GOT3 (cell line): ENCODE measurements around the gene TBC1D24.

Source experiments
- DNase-seq: peaks from one replicate; lab custom pipeline; 2025; ENCODE audit warnings: mixed read lengths; lab: John Stamatoyannopoulos, UW

Gene TBC1D24

DNA sequence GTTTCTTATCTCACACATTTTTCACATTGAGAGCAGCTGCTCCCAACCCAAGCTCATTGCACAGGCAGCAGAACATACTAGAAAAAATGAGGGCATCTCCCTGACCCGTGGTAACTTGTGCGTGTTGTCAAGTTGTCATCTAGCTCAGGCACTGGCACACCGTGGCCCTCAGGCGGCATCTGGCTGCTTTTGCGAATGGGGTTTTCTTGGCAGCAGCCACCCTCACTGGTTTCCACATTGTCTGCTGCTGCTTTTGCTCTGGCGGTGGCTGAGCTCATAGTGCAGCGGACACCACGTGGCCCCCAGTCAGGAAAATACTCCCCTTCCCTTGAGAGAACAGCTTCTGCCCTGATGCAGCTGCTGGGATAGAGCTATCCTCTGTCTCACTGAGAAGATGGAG, 24.4 kb upstream of the TBC1D24 start:
- no peak for DNase-seq

DNA sequence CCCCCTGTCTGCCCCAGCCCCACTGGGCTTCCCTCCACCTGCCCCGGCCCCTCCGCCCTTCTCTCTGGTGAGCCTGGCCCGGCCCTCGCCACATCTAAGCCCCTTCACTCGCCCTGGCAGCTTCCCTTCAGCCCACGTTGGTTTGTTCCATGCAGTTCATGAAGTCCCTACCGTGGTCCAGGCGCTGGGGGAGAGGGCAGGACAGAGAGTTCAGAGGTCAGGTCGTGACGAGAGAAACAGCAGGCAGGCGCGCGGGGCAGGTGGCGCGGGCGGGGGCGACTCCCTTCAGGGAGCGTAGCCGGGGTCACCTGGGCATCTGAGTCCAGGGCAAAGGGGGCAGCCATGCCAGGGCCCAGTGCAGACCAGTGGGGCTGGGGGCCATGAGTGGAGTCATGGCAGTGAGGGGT, 23.9 kb upstream of the TBC1D24 start:
- no peak for DNase-seq

DNA sequence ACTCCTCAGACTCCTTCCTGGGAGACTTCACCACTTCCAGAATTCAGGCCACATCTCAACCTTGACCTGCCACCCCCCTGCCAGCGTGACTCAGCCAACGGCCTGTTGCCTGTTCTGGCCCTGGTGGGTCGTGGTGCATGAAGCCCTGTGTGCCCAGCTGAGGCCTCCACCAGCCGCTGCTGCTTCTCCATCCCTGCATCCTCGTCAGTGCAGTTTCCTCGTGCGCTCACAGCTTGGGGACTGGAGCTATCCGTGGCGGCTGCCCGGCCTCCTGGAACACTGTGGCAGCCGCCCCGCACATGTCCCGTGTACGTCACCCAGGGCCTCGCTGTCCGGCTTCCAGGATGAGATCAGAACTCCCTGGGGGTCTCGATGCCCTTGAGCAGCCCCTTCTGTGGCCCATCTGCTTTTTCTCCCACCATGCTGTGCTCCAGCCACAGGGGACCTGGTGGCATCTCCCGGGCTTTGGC, 23.0 kb upstream of the TBC1D24 start:
- DNase-seq, result no peak

- no peak for DNase-seq
Observed at GRCh38 chr16:2452650-2453049, 22.3 kb upstream of the TBC1D24 start.

GRCh38 chr16:2455081-2455845, 19.7 kb upstream of the TBC1D24 start:
- no peak for DNase-seq

DNA sequence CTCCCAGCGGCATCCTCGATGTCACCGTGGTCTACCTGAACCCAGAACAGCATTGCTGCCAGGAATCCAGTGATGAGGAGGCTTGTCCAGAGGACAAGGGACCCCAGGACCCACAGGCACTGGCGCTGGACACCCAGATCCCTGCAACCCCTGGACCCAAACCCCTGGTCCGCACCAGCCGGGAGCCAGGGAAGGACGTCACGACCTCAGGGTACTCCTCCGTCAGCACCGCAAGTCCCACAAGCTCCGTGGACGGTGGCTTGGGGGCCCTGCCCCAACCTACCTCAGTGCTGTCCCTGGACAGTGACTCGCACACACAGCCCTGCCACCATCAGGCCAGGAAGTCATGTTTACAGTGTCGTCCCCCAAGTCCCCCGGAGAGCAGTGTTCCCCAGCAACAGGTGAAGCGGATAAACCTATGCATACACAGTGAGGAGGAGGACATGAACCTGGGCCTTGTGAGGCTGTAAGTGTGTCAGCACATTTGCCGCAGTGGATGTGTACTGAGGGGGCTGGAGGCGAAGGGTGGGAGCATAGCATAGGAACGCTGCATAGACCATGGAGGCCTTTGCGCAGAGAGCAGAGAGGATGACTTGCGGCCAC, 18.3 kb upstream of the TBC1D24 start:
- DNase-seq, result no peak

DNA sequence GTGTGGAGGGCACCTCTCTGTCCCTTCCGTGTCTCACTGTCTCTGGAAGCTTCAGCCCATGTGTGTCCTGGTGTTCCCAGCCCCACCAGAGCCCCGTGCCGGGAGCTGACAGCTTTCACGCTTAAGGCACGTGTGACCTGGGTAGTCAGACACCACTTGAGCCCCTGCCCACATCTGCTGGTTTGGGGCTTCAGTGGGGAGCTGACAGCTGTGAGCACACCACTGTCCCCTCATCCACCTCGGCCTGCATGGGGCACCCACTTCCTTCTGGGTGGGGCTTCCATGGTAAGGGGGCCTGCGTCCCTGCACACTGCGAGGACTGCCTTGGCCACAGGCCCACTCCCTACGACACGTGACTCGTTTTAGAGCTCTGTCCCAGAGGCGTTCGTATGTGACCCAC, 17.7 kb upstream of the TBC1D24 start:
- no peak for DNase-seq

GRCh38 chr16:2457946-2458345, 17.0 kb upstream of the TBC1D24 start:
- DNase-seq, result no peak

DNA sequence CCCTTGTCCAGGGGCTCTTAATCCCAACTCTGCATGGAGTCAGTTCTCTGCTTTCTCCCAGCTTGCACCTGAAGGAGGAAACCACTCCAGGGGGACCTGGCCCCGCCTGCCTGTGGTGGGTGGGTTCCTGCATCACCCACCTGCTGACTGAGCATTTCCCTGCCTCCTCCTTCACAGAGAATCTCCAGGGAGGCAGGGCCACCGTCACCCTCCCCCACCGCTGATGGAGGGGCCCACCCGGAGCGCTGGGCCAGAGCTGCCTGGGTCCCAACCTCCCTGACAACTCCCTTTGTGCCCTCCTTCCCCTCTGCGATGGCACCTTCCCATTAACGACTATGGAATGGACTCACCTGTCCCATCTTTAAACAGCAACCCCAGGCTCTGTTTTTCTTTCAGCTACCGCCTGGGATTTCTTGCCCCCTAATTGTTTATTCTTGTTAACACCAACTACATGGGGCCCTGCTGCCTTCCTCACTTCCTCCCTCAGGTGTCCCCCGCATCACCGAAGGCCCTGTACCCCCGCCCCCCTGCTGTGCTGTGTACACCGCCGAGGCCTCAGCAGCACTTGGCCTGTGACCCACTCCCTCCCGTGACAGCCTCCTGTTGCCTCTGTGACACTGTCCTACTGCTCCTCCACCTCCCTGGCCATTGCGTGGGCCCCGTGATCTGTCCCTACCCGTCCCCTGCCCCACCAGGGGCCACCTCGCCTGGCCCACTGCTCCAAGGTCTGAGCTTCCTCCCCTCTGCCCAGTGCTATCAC, 15.9 kb upstream of the TBC1D24 start:
- DNase-seq, result no peak

GRCh38 chr16:2459647-2460390, 15.1 kb upstream of the TBC1D24 start, which contains the start of gene TEDC2:
Gene TEDC2 (plus strand): TSS chr16:2460109. CDS start chr16:2460145, 36 bp downstream.
- peak; percentile 82 for DNase-seq

DNA sequence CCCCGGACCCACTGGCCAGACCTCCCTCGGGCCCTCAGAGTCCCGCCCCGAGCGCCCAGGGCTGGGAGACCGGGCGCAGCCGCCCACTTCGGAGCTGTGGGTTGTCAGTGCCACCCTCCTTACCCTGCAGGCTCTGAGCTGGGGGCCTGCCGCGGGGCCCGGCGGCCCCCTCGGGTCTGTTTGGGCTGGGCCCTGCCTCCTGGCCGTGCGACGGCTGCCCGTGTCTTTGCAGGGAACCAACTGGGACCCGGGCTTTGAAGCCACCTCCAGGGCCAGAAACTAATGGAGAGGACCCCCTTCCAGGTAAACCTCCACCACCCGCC, 14.6 kb upstream of the TBC1D24 start:
- DNase-seq, result no peak

DNA sequence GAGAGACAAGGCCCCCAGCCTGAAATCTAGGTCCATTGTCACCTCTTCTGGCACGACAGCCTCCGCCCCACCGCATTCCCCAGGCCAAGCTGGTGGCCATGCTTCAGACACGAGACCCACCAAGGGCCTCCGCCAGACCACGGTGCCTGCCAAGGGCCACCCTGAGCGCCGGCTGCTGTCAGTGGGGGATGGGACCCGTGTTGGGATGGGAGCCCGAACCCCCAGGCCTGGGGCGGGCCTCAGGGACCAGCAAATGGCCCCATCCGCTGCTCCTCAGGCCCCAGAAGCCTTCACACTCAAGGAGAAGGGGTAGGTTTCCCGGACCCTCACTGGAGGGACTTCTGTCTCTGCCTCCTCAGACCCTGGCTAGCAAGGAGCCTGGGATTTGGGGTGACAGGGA, 14.0 kb upstream of the TBC1D24 start:
- no peak for DNase-seq

GRCh38 chr16:2462031-2462866, 12.7 kb upstream of the TBC1D24 start:
- no peak for DNase-seq

DNA sequence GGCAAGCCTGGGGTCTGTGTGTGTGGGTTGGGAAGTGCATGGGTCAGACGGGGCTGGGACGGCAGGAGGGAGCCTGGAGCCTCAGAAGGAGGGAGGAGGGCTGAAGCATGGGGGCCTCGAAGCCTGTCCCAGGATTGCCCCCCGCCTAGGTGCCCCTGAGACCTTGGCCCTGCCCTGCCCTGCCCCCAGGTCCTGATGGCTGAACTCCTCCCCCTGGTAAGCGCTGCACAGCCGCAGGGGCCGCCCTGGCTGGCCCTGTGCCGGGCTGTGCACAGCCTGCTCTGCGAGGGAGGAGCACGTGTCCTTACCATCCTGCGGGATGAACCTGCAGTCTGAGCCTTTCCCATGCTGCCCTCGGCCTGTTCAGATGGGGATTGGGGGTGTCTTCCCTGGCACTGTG, 10.6 kb upstream of the TBC1D24 start:
- DNase-seq, result no peak

DNA sequence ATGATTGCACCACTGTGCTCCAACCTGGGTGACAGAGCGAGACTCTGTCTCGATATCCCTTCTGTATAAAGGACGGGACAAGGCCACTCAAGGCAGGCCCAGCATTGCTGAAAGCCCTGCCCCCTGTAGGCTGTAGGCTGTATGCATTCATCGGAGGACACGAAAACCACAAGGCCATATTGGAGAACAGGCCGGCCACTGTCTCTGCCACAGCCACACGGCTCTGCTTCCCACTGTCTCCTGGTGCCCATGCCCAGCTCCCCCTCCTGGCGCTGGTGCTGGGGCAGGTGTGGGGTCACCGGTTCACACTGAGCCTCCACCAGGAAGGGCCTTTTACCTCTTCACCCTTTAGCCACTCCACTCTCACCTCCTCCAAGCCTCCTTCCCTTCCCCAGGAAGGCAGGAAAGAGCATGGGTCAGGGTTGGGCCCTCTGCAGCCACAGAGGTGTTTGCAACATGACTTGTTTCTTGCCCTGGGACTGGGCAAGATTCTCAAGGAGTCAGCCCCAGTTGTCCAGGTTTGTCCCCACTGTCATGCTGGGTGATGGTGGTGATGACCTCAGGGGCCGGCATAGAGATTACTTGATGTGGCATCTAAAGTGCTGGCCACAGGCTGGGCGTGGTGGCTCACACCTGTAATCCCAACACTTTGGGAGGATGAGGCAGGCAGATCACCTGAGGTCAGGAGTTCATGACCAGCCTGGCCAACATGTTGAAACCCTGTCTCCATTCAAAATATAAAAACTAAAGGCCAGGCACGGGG, 9.1 kb upstream of the TBC1D24 start:
- DNase-seq, result no peak

GRCh38 chr16:2466667-2467527, 8.0 kb upstream of the TBC1D24 start:
- DNase-seq, result no peak

DNA sequence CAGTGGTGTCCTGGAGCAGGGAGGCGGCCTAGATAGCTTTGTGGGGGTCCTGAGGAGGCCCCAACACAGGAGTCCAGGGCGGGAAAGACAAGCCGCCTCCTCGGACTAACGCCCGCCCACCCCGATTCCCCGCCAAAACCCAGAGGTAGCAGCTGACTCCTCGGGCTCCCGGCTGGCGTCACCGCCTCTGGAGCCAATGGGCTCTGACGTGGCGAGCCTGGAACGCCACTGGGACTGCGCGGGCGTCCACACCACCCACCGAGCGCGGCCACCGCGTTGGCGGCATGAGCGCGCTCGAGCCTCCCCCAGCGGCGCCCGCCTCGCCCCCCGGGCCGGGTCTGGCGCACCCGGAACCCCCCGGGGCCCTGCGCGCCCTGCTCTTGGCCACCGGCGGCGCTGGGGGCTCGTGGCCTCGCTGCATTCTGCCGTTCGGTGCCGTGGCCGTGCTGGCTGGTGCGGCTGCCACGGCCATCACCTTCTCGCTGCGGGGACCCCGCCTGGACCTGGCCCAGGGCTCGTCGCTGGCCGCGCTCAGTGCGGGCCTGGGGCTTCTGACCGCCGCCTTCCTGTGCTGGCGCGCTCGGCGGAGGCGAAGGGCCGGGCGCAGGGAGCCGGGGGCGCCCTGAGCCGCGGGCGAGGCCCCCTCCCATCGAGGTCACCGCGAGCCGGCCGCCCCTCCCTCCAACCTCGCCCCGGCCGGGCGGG, 7.2 kb upstream of the TBC1D24 start:
- no peak for DNase-seq

DNA sequence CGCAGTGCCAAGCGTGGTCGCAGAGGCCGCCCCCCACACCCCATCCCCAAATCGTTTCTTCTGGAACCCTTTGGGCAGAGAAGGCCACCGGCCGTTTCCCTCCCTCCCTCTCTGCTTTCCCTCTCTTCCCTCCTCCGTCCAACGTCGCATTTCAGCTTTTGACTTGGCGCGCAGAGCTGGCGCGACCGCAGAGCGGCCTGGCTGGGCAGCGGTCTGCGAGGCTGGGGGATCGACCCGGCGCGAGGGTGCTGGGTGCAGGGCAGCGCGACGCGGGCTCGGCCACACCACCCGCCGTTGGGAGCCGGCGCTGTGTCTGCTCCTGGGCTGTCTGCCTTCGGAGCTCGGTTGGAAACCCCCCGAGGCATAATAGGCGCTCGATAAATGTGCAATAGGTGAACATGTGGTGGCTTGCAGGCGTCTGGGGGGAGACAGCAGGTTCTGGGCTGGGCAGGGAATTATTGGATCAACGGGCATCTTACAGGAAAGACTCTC, 6.6 kb upstream of the TBC1D24 start:
- no peak for DNase-seq
